CD4-positive, alpha-beta T cell (primary cell): Measurements from ENCODE around the gene DEGS2. TPM values are rescaled to one million over a fixed set of nuclear protein-coding genes. Genes with fewer than 3 reads are reported as not detected.
A peak's percentile ranks its signal among the peaks of the same experiment; 100 is the strongest.

Experiments used
- ATAC-seq: fragments of 200-7000 bp; cut with Tn5 transposase; one replicate; pipeline ENCODE4 v1.10.0; 2022; ENCODE audit warnings: mild to moderate bottlenecking; ENCODE audit not compliant: poor library complexity
- CTCF ChIA-PET: fragments of 350-600 bp; sonication (Branson Sonifier 250); formaldehyde crosslinking; loops from one replicate; lab custom pipeline; 2021; ENCODE audit warnings: antibody characterized with exemption, inconsistent platforms; lab: Charles Lee
- POLR2A ChIA-PET: fragments of 350-600 bp; sonication (Branson Sonifier 250); formaldehyde crosslinking; loops from one replicate; lab custom pipeline; 2021; ENCODE audit warnings: antibody characterized with exemption, inconsistent platforms; lab: Charles Lee
- DNase-seq, 14 experiments: peaks; one replicate each; pipeline ENCODE4 v3.0.0-alpha.2; 2013 to 2020; ENCODE audit warnings: mixed read lengths in 2 of 14
- H3K27ac ChIP-seq, 2 donors: one replicate each; pipeline versions ENCODE4 v1.5.1 to v1.7.0; 2013; ENCODE audit warnings: low read length in 2 of 2, low read depth in 1 of 2, mild to moderate bottlenecking in 1 of 2
- H3K27me3 ChIP-seq, 2 experiments: 1 replicate in 1 of 2; 2 replicates in 1 of 2; pipeline versions ENCODE4 v1.6.1 to v1.7.0; 2013; ENCODE audit warnings: low read length in 2 of 2, control low read depth in 1 of 2, mild to moderate bottlenecking in 1 of 2, moderate library complexity in 1 of 2; ENCODE audit not compliant: insufficient read depth in 2 of 2, control insufficient read depth in 1 of 2
- H3K36me3 ChIP-seq: one replicate; pipeline ENCODE4 v1.6.1; 2013; ENCODE audit warnings: low read length, control low read depth; ENCODE audit not compliant: insufficient read depth
- H3K4me1 ChIP-seq: one replicate; pipeline ENCODE4 v1.6.1; 2013; ENCODE audit warnings: low read length, control low read depth; ENCODE audit not compliant: insufficient read depth
- H3K4me3 ChIP-seq: one replicate; pipeline ENCODE4 v1.5.1; 2013; ENCODE audit warnings: mild to moderate bottlenecking, low read length, moderate library complexity
- H3K9me3 ChIP-seq, 2 experiments: 1 replicate in 1 of 2; 2 replicates in 1 of 2; pipeline versions ENCODE4 v1.6.1 to v1.7.0; 2013; ENCODE audit warnings: low read length in 2 of 2, mild to moderate bottlenecking in 2 of 2, control low read depth in 1 of 2, moderate library complexity in 1 of 2; ENCODE audit not compliant: control insufficient read depth in 1 of 2, insufficient read depth in 1 of 2
- H3K27ac Mint-ChIP-seq: one replicate; pipeline ENCODE4 v1.8.0; 2020; ENCODE audit warnings: mixed read lengths
- H3K27me3 Mint-ChIP-seq: one replicate; pipeline ENCODE4 v1.8.0; 2021; ENCODE audit warnings: mixed read lengths
- H3K36me3 Mint-ChIP-seq: one replicate; pipeline ENCODE4 v1.8.0; 2021; ENCODE audit warnings: low read depth, mixed read lengths
- H3K4me1 Mint-ChIP-seq: one replicate; pipeline ENCODE4 v1.8.0; 2021; ENCODE audit warnings: low read depth, mixed read lengths
- H3K4me3 Mint-ChIP-seq: one replicate; pipeline ENCODE4 v1.8.0; 2020; ENCODE audit warnings: mild to moderate bottlenecking, mixed read lengths
- H3K9me3 Mint-ChIP-seq: one replicate; pipeline ENCODE4 v1.8.0; 2020; ENCODE audit warnings: mixed read lengths
- CTCF ChIP-seq: fragments of 200-600 bp; IDR thresholded peaks from one replicate; pipeline ENCODE4 v1.8.0; 2022; ENCODE audit warnings: antibody characterized with exemption, mild to moderate bottlenecking
- intact Hi-C, 2 experiments: fragments of 100-400 bp; cut with DNase I in 1 of 2; cut with micrococcal nuclease in 1 of 2; formaldehyde crosslinking; loops; one replicate each; pipeline versions ENCODE4 v1.15.1 to v1.9.0; 2023 to 2025; cut with DNase I, micrococcal nuclease
- total RNA-seq, 174 experiments: library from RNA in 2 of 174; stranded (reverse) in 2 of 174; gene quantifications; one replicate each; pipeline ENCODE4 v1.2.3 and lab custom pipeline; 2021 to 2026

DEGS2 gene
- total RNA-seq, 2 experiments from 2014 or later = 0.11 TPM; not detected in 1

GRCh38 chr14:100118396-100119011, 40.9 kb downstream of the DEGS2 start:
- H3K27me3 ChIP-seq = no peaks in the 10 kb centered on the region
- no peak for ATAC-seq
- no peaks in the 10 kb centered on the region for H3K9me3 ChIP-seq
- H3K4me3 ChIP-seq = no peak overlapping the region
- DNase-seq = no peak
- Mint-ChIP-seq H3K4me1 (peaks cover 34% of the 10 kb centered on the region), H3K36me3 (peaks cover 91% of the 10 kb centered on the region), H3K27me3 (no peaks in the 10 kb centered on the region), H3K4me3 (no peak overlapping the region), H3K27ac (peak overlapping the region; percentile 72), H3K9me3 (no peaks in the 10 kb centered on the region)
- intact Hi-C loops = no loop called here
- POLR2A ChIA-PET = interaction anchor here (0.8 to 2.1 kb wide), 7 partner anchors 10 to 50 kb away, joined by 3 to 5 read pairs (median 3); partner anchors contain the start of gene DEGS2
- peaks cover 99% of the 10 kb centered on the region for H3K36me3 ChIP-seq
- H3K4me1 ChIP-seq = peaks cover 32% of the 10 kb centered on the region
- no peak for TF ChIP-seq CTCF
- peak overlapping the region in 1 of 2 donors; percentile 37 for H3K27ac ChIP-seq
- CTCF ChIA-PET = interaction anchor here (1.2 to 3.0 kb wide), 3 partner anchors 10 to 62 kb away, joined by 3 to 10 read pairs (median 4); no protein-coding TSS in a partner anchor

- ChIA-PET CTCF (interaction anchor here (0.7 to 3.0 kb wide), 4 partner anchors 10 to 62 kb away, joined by 3 to 10 read pairs (median 4); no protein-coding TSS in a partner anchor), POLR2A (interaction anchor here (0.8 to 2.1 kb wide), 4 partner anchors 11 to 49 kb away, joined by 3 to 5 read pairs (median 4); no protein-coding TSS in a partner anchor)
- Histone ChIP-seq H3K9me3 (no peaks in the 10 kb centered on the region), H3K4me1 (peaks cover 38% of the 10 kb centered on the region), H3K36me3 (peaks cover 99% of the 10 kb centered on the region), H3K27ac (peak overlapping the region; percentile 20 to 37), H3K27me3 (no peaks in the 10 kb centered on the region), H3K4me3 (no peak overlapping the region)
- no peak for DNase-seq
- Mint-ChIP-seq H3K4me1 (peaks cover 41% of the 10 kb centered on the region), H3K27ac (peak overlapping the region; percentile 72), H3K36me3 (peaks cover 91% of the 10 kb centered on the region), H3K27me3 (no peaks in the 10 kb centered on the region), H3K4me3 (peak overlapping the region; percentile 42), H3K9me3 (no peaks in the 10 kb centered on the region)
- ATAC-seq = no peak
- TF ChIP-seq CTCF = no peak
- intact Hi-C loops = no loop called here
Observed at GRCh38 chr14:100117633-100118395, 41.6 kb downstream of the DEGS2 start.

GRCh38 chr14:100117026-100117425, 42.4 kb downstream of the DEGS2 start:
- CTCF ChIA-PET = interaction anchor here (0.7 to 3.0 kb wide), 4 partner anchors 9 to 61 kb away, joined by 3 to 10 read pairs (median 4); no protein-coding TSS in a partner anchor
- Histone ChIP-seq H3K4me1 (peaks cover 46% of the 10 kb centered on the region), H3K27ac (peak overlapping the region; percentile 12 to 14), H3K9me3 (no peaks in the 10 kb centered on the region), H3K27me3 (no peaks in the 10 kb centered on the region), H3K4me3 (no peak overlapping the region), H3K36me3 (peaks cover 99% of the 10 kb centered on the region)
- intact Hi-C loops = no loop called here
- DNase-seq (no peak), ATAC-seq (no peak)
- no peak for TF ChIP-seq CTCF
- Mint-ChIP-seq H3K4me3 (no peak overlapping the region), H3K9me3 (no peaks in the 10 kb centered on the region), H3K4me1 (peaks cover 49% of the 10 kb centered on the region), H3K36me3 (peaks cover 94% of the 10 kb centered on the region), H3K27ac (peak overlapping the region; percentile 72), H3K27me3 (no peaks in the 10 kb centered on the region)
- POLR2A ChIA-PET = interaction anchor here (0.8 to 2.2 kb wide), 3 partner anchors 9 to 46 kb away, joined by 5 to 9 read pairs (median 5); no protein-coding TSS in a partner anchor
